Mucosa of rectum (tissue), 2 donors: ENCODE measurements around the gene BNIP5.
"Not testable (repeated sequence)": the region's sequence is repeated elsewhere in the genome, so short reads cannot be mapped to it uniquely, and the experiment has no call there.

Experiments
- H3K27ac ChIP-seq, 2 donors: one replicate each; pipeline ENCODE4 v1.7.0; 2013; ENCODE audit warnings: inconsistent platforms in 2 of 2, low read depth in 2 of 2, low read length in 2 of 2
- H3K27me3 ChIP-seq, 2 donors: one replicate each; pipeline ENCODE4 v1.7.0; 2013; ENCODE audit warnings: low read length in 2 of 2; ENCODE audit not compliant: control insufficient read depth in 2 of 2, insufficient read depth in 2 of 2
- H3K36me3 ChIP-seq, 2 donors: one replicate each; pipeline ENCODE4 v1.7.0; 2013; ENCODE audit warnings: low read length in 2 of 2; ENCODE audit not compliant: control insufficient read depth in 2 of 2, insufficient read depth in 2 of 2
- H3K4me1 ChIP-seq, 2 donors: one replicate each; pipeline ENCODE4 v1.7.0; 2013; ENCODE audit warnings: low read length in 2 of 2, mild to moderate bottlenecking in 1 of 2; ENCODE audit not compliant: control insufficient read depth in 2 of 2, insufficient read depth in 2 of 2
- H3K4me3 ChIP-seq, 2 donors: one replicate each; pipeline ENCODE4 v1.7.0; 2013; ENCODE audit warnings: low read length in 2 of 2
- H3K9ac ChIP-seq, 2 donors: one replicate each; pipeline ENCODE4 v1.7.0; 2013; ENCODE audit warnings: low read length in 2 of 2, low read depth in 1 of 2, mild to moderate bottlenecking in 1 of 2
- H3K9me3 ChIP-seq, 2 donors: one replicate each; pipeline ENCODE4 v1.7.0; 2013; ENCODE audit warnings: low read length in 2 of 2; ENCODE audit not compliant: control insufficient read depth in 2 of 2
- donor health status: healthy.
- donor health status: Normal muscosa, but diverticular disease.

The BNIP5 gene

GRCh38 chr6:36367743-36368142 is 31.1 kb upstream of the BNIP5 start:
- no peak overlapping the region for H3K27ac ChIP-seq
- no peaks in the 10 kb centered on the region for H3K4me1 ChIP-seq
- no peaks in the 10 kb centered on the region for H3K27me3 ChIP-seq
- no peak overlapping the region for H3K4me3 ChIP-seq
- H3K36me3 ChIP-seq = no peaks in the 10 kb centered on the region
- no peak overlapping the region for H3K9ac ChIP-seq
- no peaks in the 10 kb centered on the region for H3K9me3 ChIP-seq

DNA sequence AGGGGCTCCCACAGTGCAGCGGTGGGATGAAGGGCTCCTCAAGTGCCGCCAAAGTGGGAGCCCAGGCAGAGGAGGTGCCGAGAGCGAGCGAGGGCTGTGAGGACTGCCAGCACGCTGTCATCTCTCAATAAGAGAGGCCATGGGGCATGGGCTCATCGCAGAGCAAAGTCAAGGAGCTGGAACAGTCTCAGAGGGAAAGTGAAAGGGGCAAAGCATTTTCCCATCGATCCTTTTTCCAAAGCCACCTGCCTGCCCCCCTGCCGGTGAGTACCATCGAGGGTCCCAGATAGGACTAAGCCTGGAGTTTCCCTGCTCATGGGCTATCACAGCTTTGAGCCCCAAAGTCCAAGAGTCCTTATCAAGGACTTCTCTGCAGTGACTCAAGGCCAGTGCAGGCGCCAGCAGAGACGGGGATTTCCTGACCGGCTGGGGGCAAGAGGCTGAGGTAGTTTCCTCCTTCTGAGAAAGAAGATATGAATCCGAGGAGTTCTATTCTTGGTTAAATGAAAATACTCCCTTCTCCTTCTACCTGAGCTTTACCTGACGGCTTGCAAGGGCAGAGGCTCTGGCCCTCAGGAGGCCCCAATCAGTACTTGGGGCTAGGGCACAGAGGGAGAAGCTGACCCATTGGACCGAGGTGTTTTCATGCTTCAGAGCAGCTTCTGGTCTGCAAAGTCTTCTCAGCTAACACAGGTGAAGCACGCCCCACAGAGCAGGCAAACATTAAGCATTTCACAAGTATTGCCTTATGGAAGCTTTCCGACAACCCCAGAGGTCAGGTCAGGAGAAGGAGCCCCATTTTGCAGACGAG is 28.2 kb upstream of the BNIP5 start:
- no peaks in the 10 kb centered on the region for H3K27me3 ChIP-seq
- H3K27ac ChIP-seq = no peak overlapping the region
- H3K36me3 ChIP-seq = no peaks in the 10 kb centered on the region
- no peaks in the 10 kb centered on the region for H3K9me3 ChIP-seq
- H3K4me1 ChIP-seq = peaks cover 0 to 2% of the 10 kb centered on the region in 2 donors
- H3K9ac ChIP-seq = no peak overlapping the region
- no peak overlapping the region for H3K4me3 ChIP-seq

DNA sequence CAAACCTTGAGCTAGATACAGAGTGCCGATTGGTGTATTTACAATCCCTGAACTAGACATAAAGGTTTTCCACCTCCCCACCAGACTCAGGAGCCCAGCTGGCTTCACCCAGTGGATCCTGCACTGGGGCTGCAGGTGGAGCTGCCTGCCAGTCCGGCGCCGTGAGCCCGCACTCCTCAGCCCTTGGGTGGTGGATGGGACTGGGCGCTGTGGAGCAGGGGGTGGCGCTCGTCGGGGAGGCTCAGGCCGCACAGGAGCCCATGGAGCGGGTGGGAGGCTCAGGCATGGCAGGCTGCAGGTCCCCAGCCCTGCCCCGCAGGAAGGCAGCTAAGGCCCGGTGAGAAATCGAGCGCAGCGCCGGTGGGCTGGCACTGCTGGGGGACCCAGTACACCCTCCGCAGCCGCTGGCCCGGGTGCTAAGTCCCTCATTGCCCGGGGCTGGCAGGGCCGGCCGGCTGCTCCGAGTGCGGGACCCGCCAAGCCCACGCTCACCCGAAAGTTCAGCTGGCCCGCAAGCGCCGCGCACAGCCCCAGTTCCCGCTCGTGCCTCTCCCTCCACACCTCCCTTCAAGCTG is 27.5 kb upstream of the BNIP5 start:
- not testable (repeated sequence) for H3K4me1 ChIP-seq, H3K27ac ChIP-seq, H3K9me3 ChIP-seq, H3K27me3 ChIP-seq, H3K9ac ChIP-seq, H3K36me3 ChIP-seq, H3K4me3 ChIP-seq

DNA sequence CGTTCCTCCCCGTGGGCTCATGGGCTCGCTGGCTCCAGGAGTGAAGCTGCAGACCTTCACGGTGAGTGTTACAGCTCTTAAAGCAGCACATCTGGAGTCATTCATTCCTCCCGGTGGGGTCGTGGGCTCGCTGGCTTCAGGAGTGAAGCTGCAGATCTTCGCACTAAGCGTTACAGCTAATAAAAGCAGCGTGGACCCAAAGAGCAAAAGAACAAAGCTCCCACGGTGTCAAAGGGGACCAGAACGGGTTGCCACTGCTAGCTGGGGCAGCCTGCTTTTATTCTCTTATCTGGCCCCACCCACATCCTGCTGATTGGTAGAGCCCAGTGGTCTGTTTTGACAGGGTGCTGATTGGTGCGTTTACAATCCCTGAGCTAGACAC is 26.7 kb upstream of the BNIP5 start:
- not testable (repeated sequence) for H3K27ac ChIP-seq, H3K36me3 ChIP-seq, H3K9ac ChIP-seq, H3K27me3 ChIP-seq, H3K4me3 ChIP-seq, H3K4me1 ChIP-seq, H3K9me3 ChIP-seq

- no peak overlapping the region for H3K9ac ChIP-seq
- peaks cover 0 to 2% of the 10 kb centered on the region in 2 donors for H3K4me1 ChIP-seq
- no peaks in the 10 kb centered on the region for H3K27me3 ChIP-seq
- no peaks in the 10 kb centered on the region for H3K36me3 ChIP-seq
- no peak overlapping the region for H3K27ac ChIP-seq
- H3K9me3 ChIP-seq = no peaks in the 10 kb centered on the region
- H3K4me3 ChIP-seq = no peak overlapping the region
Observed at GRCh38 chr6:36362551-36363370, 26.1 kb upstream of the BNIP5 start.

GRCh38 chr6:36361071-36361470 is 24.4 kb upstream of the BNIP5 start:
- Histone ChIP-seq H3K4me3 (no peak overlapping the region), H3K9ac (no peak overlapping the region), H3K27ac (no peak overlapping the region), H3K4me1 (peaks cover 0 to 2% of the 10 kb centered on the region in 2 donors), H3K36me3 (no peaks in the 10 kb centered on the region), H3K9me3 (no peaks in the 10 kb centered on the region), H3K27me3 (no peaks in the 10 kb centered on the region)

DNA sequence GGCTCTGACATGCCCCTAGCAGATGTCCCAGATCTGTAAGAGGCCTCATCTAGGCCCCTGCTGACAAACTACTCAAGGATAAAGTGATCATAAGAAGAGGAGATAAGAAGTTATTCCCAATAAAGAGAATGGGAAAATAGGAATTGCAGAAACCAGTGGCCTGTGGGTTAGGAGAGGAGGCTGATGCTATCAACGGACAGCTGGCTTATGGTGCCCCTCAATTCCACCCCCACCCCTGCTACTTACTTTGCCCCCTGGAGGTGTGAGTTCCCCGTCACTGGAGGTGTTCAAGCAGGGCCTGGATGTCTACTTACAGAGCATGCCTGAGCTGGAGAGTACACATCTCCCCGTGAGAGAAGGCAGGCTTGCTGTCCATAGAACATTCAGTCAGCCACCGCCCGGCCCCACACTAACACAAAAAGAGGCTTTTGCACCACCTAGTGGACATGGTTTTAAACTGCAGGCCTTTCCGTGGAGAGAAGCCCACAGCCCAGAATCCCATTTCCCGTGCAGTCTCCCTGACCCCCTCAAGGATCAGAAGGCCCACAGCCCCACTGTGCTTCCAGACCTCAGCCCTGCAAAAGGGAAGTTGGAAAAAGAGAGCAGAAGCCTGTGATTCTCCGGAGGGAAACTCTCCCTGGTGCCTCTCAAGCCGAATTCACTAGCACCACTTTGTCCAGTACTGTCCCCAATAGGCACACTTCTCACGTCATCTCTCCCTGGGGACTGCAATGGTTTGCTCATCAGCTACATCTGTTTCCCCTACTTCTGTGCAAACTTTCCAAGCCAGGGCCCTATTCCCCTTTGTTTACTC is 23.8 kb upstream of the BNIP5 start:
- Histone ChIP-seq H3K9ac (no peak overlapping the region), H3K4me3 (no peak overlapping the region)

GRCh38 chr6:36358226-36358915 is 21.7 kb upstream of the BNIP5 start:
- no peaks in the 10 kb centered on the region for H3K36me3 ChIP-seq
- peaks cover 0 to 2% of the 10 kb centered on the region in 2 donors for H3K4me1 ChIP-seq
- H3K27me3 ChIP-seq = no peaks in the 10 kb centered on the region
- no peak overlapping the region for H3K4me3 ChIP-seq
- H3K9me3 ChIP-seq = no peaks in the 10 kb centered on the region
- H3K9ac ChIP-seq = no peak overlapping the region
- no peak overlapping the region for H3K27ac ChIP-seq

More for the DNA sequence above, 23.8 kb upstream of the BNIP5 start:
- H3K27me3 ChIP-seq = no peaks in the 10 kb centered on the region
- H3K27ac ChIP-seq = no peak overlapping the region
- no peaks in the 10 kb centered on the region for H3K36me3 ChIP-seq
- H3K9me3 ChIP-seq = no peaks in the 10 kb centered on the region
- H3K4me1 ChIP-seq = peaks cover 0 to 2% of the 10 kb centered on the region in 2 donors

GRCh38 chr6:36357872-36358225 is 21.2 kb upstream of the BNIP5 start:
- Histone ChIP-seq H3K4me3 (no peak overlapping the region), H3K4me1 (peaks cover 0 to 2% of the 10 kb centered on the region in 2 donors), H3K9me3 (no peaks in the 10 kb centered on the region), H3K27me3 (no peaks in the 10 kb centered on the region), H3K9ac (no peak overlapping the region), H3K36me3 (no peaks in the 10 kb centered on the region), H3K27ac (no peak overlapping the region)
